B cell (primary cell): ENCODE data around the gene ANGPTL2. TPM values are rescaled to one million over a fixed set of nuclear protein-coding genes. Genes with fewer than 3 reads are reported as not detected.

Experiments used
- ATAC-seq: fragments of 200-7000 bp; cut with Tn5 transposase; one replicate; pipeline ENCODE4 v1.10.0; 2021; ENCODE audit warnings: low read depth, mild to moderate bottlenecking, moderate number of reproducible peaks, moderate library complexity
- CTCF ChIA-PET: fragments of 350-600 bp; sonication (Branson Sonifier 250); formaldehyde crosslinking; loops from one replicate; lab custom pipeline; 2021; ENCODE audit warnings: antibody characterized with exemption, inconsistent platforms; lab: Charles Lee
- POLR2A ChIA-PET: fragments of 350-600 bp; sonication (Branson Sonifier 250); formaldehyde crosslinking; loops from one replicate; lab custom pipeline; 2021; ENCODE audit warnings: antibody characterized with exemption; lab: Charles Lee
- DNase-seq: peaks from one replicate; pipeline ENCODE4 v3.0.0; 2013
- H2AFZ ChIP-seq: 2 replicates; pipeline ENCODE4 v1.6.1; 2012; ENCODE audit warnings: mild to moderate bottlenecking, low read depth, low read length; ENCODE audit not compliant: insufficient read depth, poor library complexity, severe bottlenecking
- H3K27ac ChIP-seq, 2 donors: 1 replicate in 1 of 2; 2 replicates in 1 of 2; pipeline ENCODE4 v1.5.1; 2012 to 2013; ENCODE audit warnings: low read length in 2 of 2, mild to moderate bottlenecking in 2 of 2, moderate library complexity in 1 of 2
- H3K27me3 ChIP-seq, 4 experiments: fragments of 200-600 bp in 1 of 4; sonication (generic) in 1 of 4; replicated peaks in 1 of 4; 1 replicate in 2 of 4; 2 replicates in 2 of 4; pipeline versions ENCODE4 v1.6.1 to v1.7.0; 2013 to 2016; ENCODE audit warnings: low read length in 3 of 4, mild to moderate bottlenecking in 2 of 4, mixed read lengths in 1 of 4, moderate library complexity in 1 of 4; ENCODE audit not compliant: insufficient read depth in 4 of 4, control insufficient read depth in 3 of 4; ENCODE audit errors: control extremely low read depth in 1 of 4
- H3K36me3 ChIP-seq, 2 experiments: replicated peaks in 1 of 2; 1 replicate in 1 of 2; 2 replicates in 1 of 2; pipeline versions ENCODE4 v1.6.1 to v1.7.1; 2013; ENCODE audit warnings: low read length in 1 of 2; ENCODE audit not compliant: insufficient read depth in 2 of 2, control insufficient read depth in 1 of 2; ENCODE audit errors: control extremely low read depth in 1 of 2, extremely low read depth in 1 of 2
- H3K4me1 ChIP-seq, 2 donors: fragments of 200-600 bp in 1 of 2; sonication (generic) in 1 of 2; 1 replicate in 1 of 2; 2 replicates in 1 of 2; pipeline versions ENCODE4 v1.5.1 to v1.6.1; 2013 to 2017; ENCODE audit warnings: low read length in 2 of 2; ENCODE audit not compliant: control insufficient read depth in 2 of 2, insufficient read depth in 2 of 2
- H3K4me2 ChIP-seq: replicated peaks from 2 replicates; pipeline ENCODE3; 2012; ENCODE audit warnings: mild to moderate bottlenecking, low read depth, low read length; ENCODE audit not compliant: poor library complexity, severe bottlenecking
- H3K4me3 ChIP-seq, 5 experiments: fragments of 200-600 bp in 1 of 5; sonication (generic) in 1 of 5; 1 replicate in 3 of 5; 2 replicates in 2 of 5; pipeline versions ENCODE4 v1.5.1 to v1.7.0; 2011 to 2016; ENCODE audit warnings: low read length in 4 of 5, mild to moderate bottlenecking in 4 of 5, low read depth in 2 of 5, control low read depth in 1 of 5, moderate library complexity in 1 of 5; ENCODE audit not compliant: insufficient read depth in 1 of 5; ENCODE audit errors: control extremely low read depth in 1 of 5, extremely low read depth in 1 of 5
- H3K79me2 ChIP-seq: fragments of 200-600 bp; sonication (generic); one replicate; pipeline ENCODE4 v1.6.0; 2016; ENCODE audit warnings: low read length; ENCODE audit not compliant: control insufficient read depth, insufficient read depth
- H3K9ac ChIP-seq: fragments of 200-600 bp; sonication (generic); 2 replicates; pipeline ENCODE4 v1.6.1; 2017; ENCODE audit warnings: mild to moderate bottlenecking, low read length, moderate library complexity
- H3K9me3 ChIP-seq, 3 donors: one replicate each; pipeline versions ENCODE4 v1.6.1 to v1.7.1; 2013; ENCODE audit warnings: low read length in 2 of 3; ENCODE audit not compliant: control insufficient read depth in 2 of 3, insufficient read depth in 1 of 3; ENCODE audit errors: control extremely low read depth in 1 of 3
- H4K20me1 ChIP-seq: 2 replicates; pipeline ENCODE4 v1.6.0; 2012; ENCODE audit warnings: mild to moderate bottlenecking, low read length; ENCODE audit not compliant: insufficient read depth, control insufficient read depth, poor library complexity, severe bottlenecking
- H3K27ac Mint-ChIP-seq: one replicate; pipeline ENCODE4 v1.8.0; 2021; ENCODE audit warnings: mixed read lengths
- H3K27me3 Mint-ChIP-seq: one replicate; pipeline ENCODE4 v1.8.0; 2021; ENCODE audit warnings: mixed read lengths
- H3K4me1 Mint-ChIP-seq: one replicate; pipeline ENCODE4 v1.8.0; 2021; ENCODE audit warnings: mixed read lengths
- H3K4me3 Mint-ChIP-seq: one replicate; pipeline ENCODE4 v1.8.0; 2021; ENCODE audit warnings: mixed read lengths
- H3K9me3 Mint-ChIP-seq: one replicate; pipeline ENCODE4 v1.8.0; 2022; ENCODE audit warnings: mixed read lengths; ENCODE audit not compliant: insufficient read depth
- EZH2 ChIP-seq: IDR thresholded peaks from 2 replicates; pipeline ENCODE4 v1.6.1; 2012; ENCODE audit warnings: borderline replicate concordance, low read depth, mild to moderate bottlenecking, moderate library complexity, low read length; ENCODE audit not compliant: insufficient read depth, poor library complexity, severe bottlenecking
- WGBS: methylation state at CpG from one replicate; pipeline ENCODE4 v1.1.5; 2013; ENCODE audit warnings: missing lambda C conversion rate; ENCODE audit not compliant: insufficient coverage; 5-methylcytosine and 5-hydroxymethylcytosine counted together
- intact Hi-C: fragments of 100-400 bp; cut with micrococcal nuclease; formaldehyde crosslinking; loops from one replicate; pipeline ENCODE4 v1.10.0; 2022
- polyA plus RNA-seq: library from polyadenylated mRNA; depleted of rRNA; stranded (reverse); fragments of >200 nt; gene quantifications from 2 replicates; pipeline ENCODE4 v1.2.3, GENCODE V29; 2012
- total RNA-seq, 2 donors: library from RNA; stranded (reverse); fragments of 120-200 nt in 1 of 2; gene quantifications; 1 replicate in 1 of 2; 2 replicates in 1 of 2; pipeline versions ENCODE4 v1.2.3 to v1.2.4, GENCODE V29; 2013 to 2022
- TF ChIP-seq, protein P1 (sequence below): fragments of 200-600 bp; IDR thresholded peaks from one replicate; pipeline ENCODE4 v1.8.0; 2022; ENCODE audit warnings: antibody characterized with exemption, mild to moderate bottlenecking

Gene ANGPTL2
- total and polyA plus RNA-seq, 2 donors (not counting 1 experiment from before 2014, with no cell fraction given): not detected

- POLR2A ChIA-PET: no interaction called here
- TF ChIP-seq, protein P1, sequence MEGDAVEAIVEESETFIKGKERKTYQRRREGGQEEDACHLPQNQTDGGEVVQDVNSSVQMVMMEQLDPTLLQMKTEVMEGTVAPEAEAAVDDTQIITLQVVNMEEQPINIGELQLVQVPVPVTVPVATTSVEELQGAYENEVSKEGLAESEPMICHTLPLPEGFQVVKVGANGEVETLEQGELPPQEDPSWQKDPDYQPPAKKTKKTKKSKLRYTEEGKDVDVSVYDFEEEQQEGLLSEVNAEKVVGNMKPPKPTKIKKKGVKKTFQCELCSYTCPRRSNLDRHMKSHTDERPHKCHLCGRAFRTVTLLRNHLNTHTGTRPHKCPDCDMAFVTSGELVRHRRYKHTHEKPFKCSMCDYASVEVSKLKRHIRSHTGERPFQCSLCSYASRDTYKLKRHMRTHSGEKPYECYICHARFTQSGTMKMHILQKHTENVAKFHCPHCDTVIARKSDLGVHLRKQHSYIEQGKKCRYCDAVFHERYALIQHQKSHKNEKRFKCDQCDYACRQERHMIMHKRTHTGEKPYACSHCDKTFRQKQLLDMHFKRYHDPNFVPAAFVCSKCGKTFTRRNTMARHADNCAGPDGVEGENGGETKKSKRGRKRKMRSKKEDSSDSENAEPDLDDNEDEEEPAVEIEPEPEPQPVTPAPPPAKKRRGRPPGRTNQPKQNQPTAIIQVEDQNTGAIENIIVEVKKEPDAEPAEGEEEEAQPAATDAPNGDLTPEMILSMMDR: no peak
- no peak for TF ChIP-seq EZH2
- Histone ChIP-seq H3K9ac (no peak overlapping the region), H4K20me1 (no peaks in the 10 kb centered on the region), H3K79me2 (no peaks in the 10 kb centered on the region), H3K4me2 (no peak overlapping the region), H3K36me3 (peaks cover 0 to 3% of the 10 kb centered on the region in 2 experiments), H2AFZ (no peak overlapping the region), H3K4me3 (no peak overlapping the region), H3K27me3 (no peaks in the 10 kb centered on the region), H3K4me1 (no peaks in the 10 kb centered on the region), H3K27ac (no peak overlapping the region), H3K9me3 (no peaks in the 10 kb centered on the region)
- H3K27me3 Mint-ChIP-seq: no peaks in the 10 kb centered on the region
- no peaks in the 10 kb centered on the region for H3K9me3 Mint-ChIP-seq
- H3K27ac Mint-ChIP-seq: no peak overlapping the region
- H3K4me3 Mint-ChIP-seq: no peak overlapping the region
- CTCF ChIA-PET: no interaction called here
- ATAC-seq: no peak
- no peaks in the 10 kb centered on the region for H3K4me1 Mint-ChIP-seq
- DNase-seq: no peak
- 97% methylated on average over 25 of the region's 27 CpGs for WGBS
- intact Hi-C loops: no loop called here
These were observed 33.5 kb downstream of the ANGPTL2 start for GRCh38 chr9:127088724-127089615.

DNA sequence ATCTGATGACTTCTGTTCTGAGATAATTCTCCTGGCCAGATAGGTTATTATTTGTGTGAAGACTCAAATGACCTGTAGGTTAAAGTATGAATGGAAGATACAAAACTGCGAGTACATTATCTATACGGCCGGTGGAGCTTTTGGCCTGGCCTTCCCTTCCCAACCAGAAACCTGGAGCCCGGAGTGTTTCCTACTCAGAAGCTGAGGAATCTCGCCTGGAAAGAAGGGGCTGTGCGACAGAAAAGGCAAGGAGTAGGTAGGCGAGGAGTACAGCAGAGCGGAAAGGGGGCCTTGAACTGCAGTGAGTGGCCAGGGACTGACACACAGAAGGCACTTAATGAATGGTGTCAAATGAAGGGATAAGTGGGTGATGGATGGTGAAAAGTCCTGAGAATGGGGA lies 34.6 kb downstream of the ANGPTL2 start:
- TF ChIP-seq, protein P1: no peak
- TF ChIP-seq EZH2: no peak
- no peak overlapping the region for H2AFZ ChIP-seq
- H3K27me3 ChIP-seq: no peaks in the 10 kb centered on the region
- intact Hi-C loops: no loop called here
- ChIA-PET CTCF (no interaction called here), POLR2A (no interaction called here)
- no peaks in the 10 kb centered on the region for H3K27me3 Mint-ChIP-seq
- H3K4me3 ChIP-seq: no peak overlapping the region
- H3K79me2 ChIP-seq: no peaks in the 10 kb centered on the region
- H4K20me1 ChIP-seq: no peaks in the 10 kb centered on the region
- ATAC-seq: no peak
- no peak for DNase-seq
- 98% methylated on average over 7 of the region's 8 CpGs for WGBS
- no peaks in the 10 kb centered on the region for H3K9me3 ChIP-seq
- no peaks in the 10 kb centered on the region for H3K9me3 Mint-ChIP-seq
- no peak overlapping the region for H3K27ac Mint-ChIP-seq
- peaks cover 0 to 3% of the 10 kb centered on the region in 2 experiments for H3K36me3 ChIP-seq
- no peak overlapping the region for H3K4me3 Mint-ChIP-seq
- no peak overlapping the region for H3K4me2 ChIP-seq
- no peaks in the 10 kb centered on the region for H3K4me1 ChIP-seq
- H3K4me1 Mint-ChIP-seq: no peaks in the 10 kb centered on the region
- no peak overlapping the region for H3K27ac ChIP-seq
- H3K9ac ChIP-seq: no peak overlapping the region
